ENCODE results near the gene LGALS9. TPM values are rescaled to one million over a fixed set of nuclear protein-coding genes. Genes with fewer than 3 reads are reported as not detected.

Gene LGALS9
- total and polyA plus RNA-seq, 2 donors (not counting 3 experiments of a cell fraction or from before 2014, with no cell fraction given), result 52.4 to 65.2 TPM

DNA sequence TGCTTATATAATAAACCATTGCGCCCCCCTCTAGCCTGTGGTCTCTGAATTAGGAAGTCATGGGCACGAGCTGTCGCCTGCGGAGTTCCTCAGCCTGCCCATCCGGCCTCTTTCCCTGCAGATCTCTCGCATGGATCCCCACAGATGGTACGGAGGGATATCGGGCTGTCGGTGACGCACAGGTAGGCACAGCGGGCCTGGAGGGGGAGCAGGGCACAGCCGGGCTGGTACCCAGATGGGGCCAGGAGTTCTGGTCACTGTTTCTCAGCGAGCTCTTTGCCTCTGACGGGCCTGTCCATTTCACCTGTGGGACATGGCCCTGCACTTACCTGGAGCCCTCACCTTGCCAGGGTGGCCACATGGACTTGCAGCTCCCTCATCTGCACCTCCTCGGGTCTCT lies 42.6 kb upstream of the LGALS9 start:
- no peak for FAIRE-seq
- Histone ChIP-seq H3K9me3 (replicated peaks; ENCODE audit: control insufficient read depth, insufficient read depth, low read length) (no peaks in the 10 kb centered on the region), H4K20me1 (replicated peaks; ENCODE audit: control insufficient read depth, extremely low read depth, insufficient read depth, low read length) (no peaks in the 10 kb centered on the region), H2AFZ (ENCODE audit: low read depth, low read length) (no peak overlapping the region), H3K9ac (replicated peaks; ENCODE audit: extremely low read depth, insufficient read depth, low read length) (no peak overlapping the region), H3K4me1 (ENCODE audit: control insufficient read depth, extremely low read depth, insufficient read depth, low read length) (no peaks in the 10 kb centered on the region), H3K36me3 (ENCODE audit: control insufficient read depth in 2 of 2, extremely low read depth in 1 of 2, insufficient read depth in 2 of 2, low read length in 2 of 2) (peaks cover 5 to 44% of the 10 kb centered on the region in 2 experiments), H3K79me2 (ENCODE audit: control insufficient read depth, insufficient read depth, low read length) (no peaks in the 10 kb centered on the region), H3K27me3 (ENCODE audit: control insufficient read depth in 2 of 2, insufficient read depth in 2 of 2, low read length in 2 of 2) (no peaks in the 10 kb centered on the region), H3K4me2 (ENCODE audit: insufficient read depth, low read length) (no peak overlapping the region), H3K4me3 (replicated peaks in 1 of 3; ENCODE audit: insufficient read depth in 1 of 3, low read depth in 1 of 3, low read length in 3 of 3) (no peak overlapping the region), H3K27ac (ENCODE audit: insufficient read depth, low read depth, low read length) (no peak overlapping the region), H3K9me1 (replicated peaks; ENCODE audit: control insufficient read depth, extremely low read depth, insufficient read depth, low read length) (no peaks in the 10 kb centered on the region)
- no peak for TF ChIP-seq EZH2 (IDR thresholded peaks at IDR 0.05; ENCODE audit: borderline replicate concordance, low read depth, low read length, severe bottlenecking)
- TF ChIP-seq, protein P1, sequence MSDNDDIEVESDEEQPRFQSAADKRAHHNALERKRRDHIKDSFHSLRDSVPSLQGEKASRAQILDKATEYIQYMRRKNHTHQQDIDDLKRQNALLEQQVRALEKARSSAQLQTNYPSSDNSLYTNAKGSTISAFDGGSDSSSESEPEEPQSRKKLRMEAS (IDR thresholded peaks at IDR 0.05; ENCODE audit: insufficient read depth, insufficient read length), result no peak
- TF ChIP-seq POLR2A (IDR thresholded peaks at IDR 0.05; ENCODE audit: low read depth, low read length), result no peak
- no peak for TF ChIP-seq GATA2 (IDR thresholded peaks at IDR 0.05; ENCODE audit: insufficient read depth, insufficient read length, low read depth, low read length)
- TF ChIP-seq POLR2AphosphoS5 (IDR thresholded peaks at IDR 0.05; ENCODE audit: insufficient read depth, low read depth, low read length), result no peak
- TF ChIP-seq, protein P2, sequence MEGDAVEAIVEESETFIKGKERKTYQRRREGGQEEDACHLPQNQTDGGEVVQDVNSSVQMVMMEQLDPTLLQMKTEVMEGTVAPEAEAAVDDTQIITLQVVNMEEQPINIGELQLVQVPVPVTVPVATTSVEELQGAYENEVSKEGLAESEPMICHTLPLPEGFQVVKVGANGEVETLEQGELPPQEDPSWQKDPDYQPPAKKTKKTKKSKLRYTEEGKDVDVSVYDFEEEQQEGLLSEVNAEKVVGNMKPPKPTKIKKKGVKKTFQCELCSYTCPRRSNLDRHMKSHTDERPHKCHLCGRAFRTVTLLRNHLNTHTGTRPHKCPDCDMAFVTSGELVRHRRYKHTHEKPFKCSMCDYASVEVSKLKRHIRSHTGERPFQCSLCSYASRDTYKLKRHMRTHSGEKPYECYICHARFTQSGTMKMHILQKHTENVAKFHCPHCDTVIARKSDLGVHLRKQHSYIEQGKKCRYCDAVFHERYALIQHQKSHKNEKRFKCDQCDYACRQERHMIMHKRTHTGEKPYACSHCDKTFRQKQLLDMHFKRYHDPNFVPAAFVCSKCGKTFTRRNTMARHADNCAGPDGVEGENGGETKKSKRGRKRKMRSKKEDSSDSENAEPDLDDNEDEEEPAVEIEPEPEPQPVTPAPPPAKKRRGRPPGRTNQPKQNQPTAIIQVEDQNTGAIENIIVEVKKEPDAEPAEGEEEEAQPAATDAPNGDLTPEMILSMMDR (IDR thresholded peaks at IDR 0.05; ENCODE audit: extremely low read depth in 1 of 2, insufficient read depth in 1 of 2, low read depth in 1 of 2, low read length in 2 of 2), result no peak
- no peak for DNase-seq (ENCODE audit: low read depth, low spot score)
- CTCF ChIA-PET, result interaction anchor here (1.2 to 1.7 kb wide), 3 partner anchors 11 to 256 kb away, joined by 3 to 7 read pairs (median 5); no protein-coding TSS in a partner anchor
- POLR2A ChIA-PET, result no interaction called here
- BruUV-seq (replicated peaks), result no TSS peak
- dilution Hi-C loops (cut with MboI; ENCODE audit: extremely low pct_ligation_motif_present, low sequenced_read_pairs) (no loop called here), intact Hi-C loops (cut with micrococcal nuclease) (no loop called here)

Measured in endothelial cell of umbilical vein (primary cell).